ENCODE results near the gene PCDHB3.
A peak's percentile ranks its signal among the peaks of the same experiment; 100 is the strongest.
"Not testable (repeated sequence)": the region's sequence is repeated elsewhere in the genome, so short reads cannot be mapped to it uniquely, and the experiment has no call there.

PCDHB3 gene

DNA sequence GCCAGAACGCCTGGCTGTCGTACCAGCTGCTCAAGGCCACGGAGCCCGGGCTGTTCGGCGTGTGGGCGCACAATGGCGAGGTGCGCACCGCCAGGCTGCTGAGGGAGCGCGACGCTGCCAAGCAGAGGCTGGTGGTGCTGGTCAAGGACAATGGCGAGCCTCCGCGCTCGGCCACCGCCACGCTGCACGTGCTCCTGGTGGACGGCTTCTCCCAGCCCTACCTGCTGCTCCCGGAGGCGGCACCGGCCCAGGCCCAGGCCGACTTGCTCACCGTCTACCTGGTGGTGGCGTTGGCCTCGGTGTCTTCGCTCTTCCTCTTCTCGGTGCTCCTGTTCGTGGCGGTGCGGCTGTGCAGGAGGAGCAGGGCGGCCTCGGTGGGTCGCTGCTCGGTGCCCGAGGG lies 3.7 kb upstream of the PCDHB3 start:
- peaks cover 27 to 33% of the 10 kb centered on the region in 2 donors for H3K9me3 ChIP-seq (ENCODE audit: control insufficient read depth in 1 of 2, low read length in 2 of 2)
- not testable (repeated sequence) for H3K27me3 ChIP-seq (ENCODE audit: control insufficient read depth in 1 of 2, insufficient read depth in 2 of 2, low read length in 2 of 2); H3K27ac ChIP-seq (ENCODE audit: low read depth, low read length); H3K9ac ChIP-seq (ENCODE audit: low read depth in 1 of 2, low read length in 2 of 2); H3K36me3 ChIP-seq (ENCODE audit: control insufficient read depth in 1 of 2, insufficient read depth in 2 of 2, low read length in 2 of 2); H3K4me1 ChIP-seq (ENCODE audit: control insufficient read depth in 1 of 2, insufficient read depth in 2 of 2, low read length in 2 of 2); H3K4me3 ChIP-seq (ENCODE audit: low read depth in 1 of 2, low read length in 2 of 2)

DNA sequence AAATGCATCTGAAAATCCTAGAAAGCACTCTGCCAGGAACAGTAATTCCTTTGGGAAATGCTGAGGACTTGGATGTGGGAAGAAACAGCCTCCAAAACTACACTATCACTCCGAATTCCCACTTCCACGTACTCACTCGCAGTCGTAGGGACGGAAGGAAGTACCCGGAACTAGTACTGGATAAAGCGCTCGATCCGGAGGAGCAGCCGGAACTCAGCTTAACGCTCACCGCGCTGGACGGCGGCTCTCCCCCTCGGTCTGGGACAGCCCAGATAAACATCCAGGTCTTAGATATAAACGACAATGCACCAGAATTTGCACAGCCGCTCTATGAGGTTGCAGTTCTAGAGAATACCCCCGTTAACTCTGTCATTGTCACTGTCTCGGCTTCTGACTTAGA lies 786 bp downstream of the PCDHB3 start:
- H3K27ac ChIP-seq (ENCODE audit: low read depth, low read length) = no peak overlapping the region
- H3K9me3 ChIP-seq (ENCODE audit: control insufficient read depth in 1 of 2, low read length in 2 of 2) = peaks cover 18 to 20% of the 10 kb centered on the region in 2 donors
- H3K9ac ChIP-seq (ENCODE audit: low read depth in 1 of 2, low read length in 2 of 2) = no peak overlapping the region

DNA sequence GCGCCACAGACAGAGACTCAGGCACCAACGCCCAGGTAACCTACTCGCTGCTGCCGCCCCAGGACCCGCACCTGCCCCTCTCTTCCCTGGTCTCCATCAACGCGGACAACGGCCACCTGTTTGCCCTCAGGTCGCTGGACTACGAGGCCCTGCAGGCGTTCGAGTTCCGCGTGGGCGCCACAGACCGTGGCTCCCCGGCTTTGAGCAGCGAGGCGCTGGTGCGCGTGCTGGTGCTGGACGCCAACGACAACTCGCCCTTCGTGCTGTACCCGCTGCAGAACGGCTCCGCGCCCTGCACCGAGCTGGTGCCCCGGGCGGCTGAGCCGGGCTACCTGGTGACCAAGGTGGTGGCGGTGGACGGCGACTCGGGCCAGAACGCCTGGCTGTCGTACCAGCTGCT lies 1.8 kb downstream of the PCDHB3 start:
- not testable (repeated sequence) for H3K4me3 ChIP-seq (ENCODE audit: low read depth in 1 of 2, low read length in 2 of 2)
- peaks cover 18 to 20% of the 10 kb centered on the region in 2 donors for H3K9me3 ChIP-seq (ENCODE audit: control insufficient read depth in 1 of 2, low read length in 2 of 2)

More for the DNA sequence above, 786 bp downstream of the PCDHB3 start:
- Histone ChIP-seq H3K36me3 (ENCODE audit: control insufficient read depth in 1 of 2, insufficient read depth in 2 of 2, low read length in 2 of 2) (no peaks in the 10 kb centered on the region), H3K4me1 (ENCODE audit: control insufficient read depth in 1 of 2, insufficient read depth in 2 of 2, low read length in 2 of 2) (no peaks in the 10 kb centered on the region), H3K27me3 (ENCODE audit: control insufficient read depth in 1 of 2, insufficient read depth in 2 of 2, low read length in 2 of 2) (no peaks in the 10 kb centered on the region), H3K4me3 (ENCODE audit: low read depth in 1 of 2, low read length in 2 of 2) (no peak overlapping the region)

GRCh38 chr5:141102471-141102870 lies 2.2 kb downstream of the PCDHB3 start:
- not testable (repeated sequence) for H3K27ac ChIP-seq (ENCODE audit: low read depth, low read length)

More for the DNA sequence above, 1.8 kb downstream of the PCDHB3 start:
- not testable (repeated sequence) for H3K4me1 ChIP-seq (ENCODE audit: control insufficient read depth in 1 of 2, insufficient read depth in 2 of 2, low read length in 2 of 2); H3K27ac ChIP-seq (ENCODE audit: low read depth, low read length); H3K27me3 ChIP-seq (ENCODE audit: control insufficient read depth in 1 of 2, insufficient read depth in 2 of 2, low read length in 2 of 2); H3K9ac ChIP-seq (ENCODE audit: low read depth in 1 of 2, low read length in 2 of 2); H3K36me3 ChIP-seq (ENCODE audit: control insufficient read depth in 1 of 2, insufficient read depth in 2 of 2, low read length in 2 of 2)

DNA sequence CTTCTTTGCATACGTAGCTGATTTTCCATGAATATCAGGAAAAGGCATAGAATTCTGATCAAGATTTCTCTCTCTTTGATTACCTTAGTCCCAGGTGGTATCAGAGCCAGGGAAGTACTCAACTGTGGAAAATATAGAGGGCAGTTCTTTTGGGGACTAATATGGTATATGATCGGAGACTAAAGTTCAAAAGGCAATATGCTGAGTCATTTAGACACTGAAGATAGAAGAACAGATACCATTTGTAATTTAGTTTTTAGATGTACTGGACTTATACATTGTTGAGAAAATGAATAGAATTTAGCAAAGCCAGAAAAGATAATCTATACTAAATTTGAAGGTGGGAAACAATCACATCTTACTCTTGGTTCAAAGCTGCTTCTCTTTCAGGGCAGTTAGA lies 5.1 kb downstream of the PCDHB3 start:
- Histone ChIP-seq H3K9ac (ENCODE audit: low read depth in 1 of 2, low read length in 2 of 2) (no peak overlapping the region), H3K4me3 (ENCODE audit: low read depth in 1 of 2, low read length in 2 of 2) (no peak overlapping the region), H3K27ac (ENCODE audit: low read depth, low read length) (no peak overlapping the region), H3K36me3 (ENCODE audit: control insufficient read depth in 1 of 2, insufficient read depth in 2 of 2, low read length in 2 of 2) (no peaks in the 10 kb centered on the region), H3K4me1 (ENCODE audit: control insufficient read depth in 1 of 2, insufficient read depth in 2 of 2, low read length in 2 of 2) (no peaks in the 10 kb centered on the region), H3K9me3 (ENCODE audit: control insufficient read depth in 1 of 2, low read length in 2 of 2) (peaks cover 14 to 15% of the 10 kb centered on the region in 2 donors), H3K27me3 (ENCODE audit: control insufficient read depth in 1 of 2, insufficient read depth in 2 of 2, low read length in 2 of 2) (no peaks in the 10 kb centered on the region)

More at GRCh38 chr5:141102471-141102870, 2.2 kb downstream of the PCDHB3 start:
- not testable (repeated sequence) for H3K9ac ChIP-seq (ENCODE audit: low read depth in 1 of 2, low read length in 2 of 2); H3K4me3 ChIP-seq (ENCODE audit: low read depth in 1 of 2, low read length in 2 of 2); H3K27me3 ChIP-seq (ENCODE audit: control insufficient read depth in 1 of 2, insufficient read depth in 2 of 2, low read length in 2 of 2); H3K36me3 ChIP-seq (ENCODE audit: control insufficient read depth in 1 of 2, insufficient read depth in 2 of 2, low read length in 2 of 2); H3K4me1 ChIP-seq (ENCODE audit: control insufficient read depth in 1 of 2, insufficient read depth in 2 of 2, low read length in 2 of 2)
- peaks cover 18 to 20% of the 10 kb centered on the region in 2 donors for H3K9me3 ChIP-seq (ENCODE audit: control insufficient read depth in 1 of 2, low read length in 2 of 2)

DNA sequence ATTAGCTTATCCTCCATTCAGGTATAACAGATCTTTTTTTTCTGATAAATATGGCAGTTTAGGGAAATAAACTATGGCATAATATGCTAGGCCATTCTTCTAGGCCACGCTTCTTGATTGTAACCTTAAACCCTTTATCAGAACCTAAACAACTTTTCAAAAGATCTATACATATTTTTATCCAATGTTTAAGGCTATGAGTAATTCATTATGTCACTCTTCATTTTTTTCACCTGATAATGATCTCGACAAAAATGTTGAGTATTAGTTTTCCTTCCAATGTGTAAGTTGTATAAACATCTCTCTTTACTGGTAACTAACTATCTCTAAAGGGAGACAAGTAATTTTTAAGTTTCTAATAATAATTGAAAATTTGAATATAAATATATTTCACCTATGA lies 19.0 kb downstream of the PCDHB3 start:
- H3K9me3 ChIP-seq (ENCODE audit: control insufficient read depth in 1 of 2, low read length in 2 of 2) = peaks cover 6 to 13% of the 10 kb centered on the region in 2 donors
- H3K27me3 ChIP-seq (ENCODE audit: control insufficient read depth in 1 of 2, insufficient read depth in 2 of 2, low read length in 2 of 2) = no peaks in the 10 kb centered on the region
- no peaks in the 10 kb centered on the region for H3K4me1 ChIP-seq (ENCODE audit: control insufficient read depth in 1 of 2, insufficient read depth in 2 of 2, low read length in 2 of 2)
- no peak overlapping the region for H3K27ac ChIP-seq (ENCODE audit: low read depth, low read length)
- H3K4me3 ChIP-seq (ENCODE audit: low read depth in 1 of 2, low read length in 2 of 2) = no peak overlapping the region
- no peaks in the 10 kb centered on the region for H3K36me3 ChIP-seq (ENCODE audit: control insufficient read depth in 1 of 2, insufficient read depth in 2 of 2, low read length in 2 of 2)
- H3K9ac ChIP-seq (ENCODE audit: low read depth in 1 of 2, low read length in 2 of 2) = no peak overlapping the region

- no peaks in the 10 kb centered on the region for H3K36me3 ChIP-seq (ENCODE audit: control insufficient read depth in 1 of 2, insufficient read depth in 2 of 2, low read length in 2 of 2)
- no peak within 1 kb of the TSS for H3K9ac ChIP-seq (ENCODE audit: low read depth in 1 of 2, low read length in 2 of 2)
- no peak within 1 kb of the TSS for H3K27ac ChIP-seq (ENCODE audit: low read depth, low read length)
- no peaks in the 10 kb centered on the region for H3K4me1 ChIP-seq (ENCODE audit: control insufficient read depth in 1 of 2, insufficient read depth in 2 of 2, low read length in 2 of 2)
- H3K4me3 ChIP-seq (ENCODE audit: low read depth in 1 of 2, low read length in 2 of 2) = peak within 1 kb of the TSS in 1 of 2 donors; percentile 41
- peaks cover 6 to 9% of the 10 kb centered on the region in 2 donors for H3K9me3 ChIP-seq (ENCODE audit: control insufficient read depth in 1 of 2, low read length in 2 of 2)
- no peaks in the 10 kb centered on the region for H3K27me3 ChIP-seq (ENCODE audit: control insufficient read depth in 1 of 2, insufficient read depth in 2 of 2, low read length in 2 of 2)
Observed at GRCh38 chr5:141121563-141121962, 21.3 kb downstream of the PCDHB3 start, which contains the start of gene PCDHB4. Gene PCDHB4, plus strand, starts transcription at chr5:141121818. Its CDS starts 181 bp downstream, at chr5:141121999.

GRCh38 chr5:141121985-141122384 lies 21.7 kb downstream of the PCDHB3 start:
- Histone ChIP-seq H3K9ac (ENCODE audit: low read depth in 1 of 2, low read length in 2 of 2) (no peak overlapping the region), H3K27ac (ENCODE audit: low read depth, low read length) (no peak overlapping the region), H3K36me3 (ENCODE audit: control insufficient read depth in 1 of 2, insufficient read depth in 2 of 2, low read length in 2 of 2) (no peaks in the 10 kb centered on the region), H3K4me1 (ENCODE audit: control insufficient read depth in 1 of 2, insufficient read depth in 2 of 2, low read length in 2 of 2) (no peaks in the 10 kb centered on the region), H3K4me3 (ENCODE audit: low read depth in 1 of 2, low read length in 2 of 2) (peak overlapping the region in 1 of 2 donors; percentile 41), H3K27me3 (ENCODE audit: control insufficient read depth in 1 of 2, insufficient read depth in 2 of 2, low read length in 2 of 2) (no peaks in the 10 kb centered on the region), H3K9me3 (ENCODE audit: control insufficient read depth in 1 of 2, low read length in 2 of 2) (peaks cover 6 to 9% of the 10 kb centered on the region in 2 donors)

GRCh38 chr5:141123396-141124135 lies 23.3 kb downstream of the PCDHB3 start:
- not testable (repeated sequence) for H3K4me1 ChIP-seq (ENCODE audit: control insufficient read depth in 1 of 2, insufficient read depth in 2 of 2, low read length in 2 of 2); H3K27ac ChIP-seq (ENCODE audit: low read depth, low read length); H3K9me3 ChIP-seq (ENCODE audit: control insufficient read depth in 1 of 2, low read length in 2 of 2); H3K9ac ChIP-seq (ENCODE audit: low read depth in 1 of 2, low read length in 2 of 2); H3K27me3 ChIP-seq (ENCODE audit: control insufficient read depth in 1 of 2, insufficient read depth in 2 of 2, low read length in 2 of 2); H3K36me3 ChIP-seq (ENCODE audit: control insufficient read depth in 1 of 2, insufficient read depth in 2 of 2, low read length in 2 of 2); H3K4me3 ChIP-seq (ENCODE audit: low read depth in 1 of 2, low read length in 2 of 2)

GRCh38 chr5:141127305-141127704 lies 27.0 kb downstream of the PCDHB3 start:
- no peaks in the 10 kb centered on the region for H3K36me3 ChIP-seq (ENCODE audit: control insufficient read depth in 1 of 2, insufficient read depth in 2 of 2, low read length in 2 of 2)
- H3K9me3 ChIP-seq (ENCODE audit: control insufficient read depth in 1 of 2, low read length in 2 of 2) = peaks cover 3 to 10% of the 10 kb centered on the region in 2 donors
- H3K4me3 ChIP-seq (ENCODE audit: low read depth in 1 of 2, low read length in 2 of 2) = no peak overlapping the region
- no peaks in the 10 kb centered on the region for H3K27me3 ChIP-seq (ENCODE audit: control insufficient read depth in 1 of 2, insufficient read depth in 2 of 2, low read length in 2 of 2)
- H3K9ac ChIP-seq (ENCODE audit: low read depth in 1 of 2, low read length in 2 of 2) = no peak overlapping the region
- no peaks in the 10 kb centered on the region for H3K4me1 ChIP-seq (ENCODE audit: control insufficient read depth in 1 of 2, insufficient read depth in 2 of 2, low read length in 2 of 2)
- no peak overlapping the region for H3K27ac ChIP-seq (ENCODE audit: low read depth, low read length)

Measured in duodenal mucosa (tissue), 2 donors.